ENCODE data around the gene LAMTOR1. TPM values are rescaled to one million over a fixed set of nuclear protein-coding genes. Genes with fewer than 3 reads are reported as not detected.

LAMTOR1 gene
- total RNA-seq, 4 donors from 2014 or later, result 64.5 to 111 (median 101) TPM

DNA sequence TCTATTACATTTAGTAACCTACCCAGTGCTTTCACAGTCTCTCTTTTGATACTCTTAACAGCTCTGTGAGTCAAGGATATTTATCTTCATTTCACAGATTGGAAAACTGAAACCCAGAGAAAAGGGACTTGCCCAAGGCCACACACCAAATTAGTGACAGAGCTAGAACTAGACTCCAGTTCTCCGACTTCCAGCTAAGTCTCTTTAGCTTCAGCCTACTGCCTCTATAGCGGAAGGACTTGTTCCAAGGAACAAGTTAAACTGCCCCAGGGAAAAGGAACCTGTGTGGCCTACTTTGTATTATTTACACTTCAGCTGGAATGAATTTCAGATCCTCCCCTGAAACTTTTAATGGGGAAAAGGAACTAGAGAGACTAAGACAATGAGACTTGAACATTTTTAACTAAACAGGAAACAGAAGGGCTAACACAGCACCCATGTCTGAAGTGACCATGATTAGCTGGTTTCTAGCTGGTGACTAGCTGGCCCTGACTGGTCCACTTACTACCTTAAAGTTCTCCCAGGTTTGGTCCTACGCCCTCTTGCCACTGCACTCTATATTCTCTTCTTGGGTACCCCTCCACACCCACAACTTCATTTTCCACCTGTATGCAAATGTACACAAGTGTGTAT is 21.2 kb downstream of the LAMTOR1 start:
- peak in 1 of 2 donors; percentile 4 for DNase-seq (ENCODE audit: low spot score in 2 of 2)
- WGBS, result 61% methylated on average over 3 of the region's 3 CpGs
- TF ChIP-seq POLR2A (IDR thresholded peaks at IDR 0.05), result no peak

DNA sequence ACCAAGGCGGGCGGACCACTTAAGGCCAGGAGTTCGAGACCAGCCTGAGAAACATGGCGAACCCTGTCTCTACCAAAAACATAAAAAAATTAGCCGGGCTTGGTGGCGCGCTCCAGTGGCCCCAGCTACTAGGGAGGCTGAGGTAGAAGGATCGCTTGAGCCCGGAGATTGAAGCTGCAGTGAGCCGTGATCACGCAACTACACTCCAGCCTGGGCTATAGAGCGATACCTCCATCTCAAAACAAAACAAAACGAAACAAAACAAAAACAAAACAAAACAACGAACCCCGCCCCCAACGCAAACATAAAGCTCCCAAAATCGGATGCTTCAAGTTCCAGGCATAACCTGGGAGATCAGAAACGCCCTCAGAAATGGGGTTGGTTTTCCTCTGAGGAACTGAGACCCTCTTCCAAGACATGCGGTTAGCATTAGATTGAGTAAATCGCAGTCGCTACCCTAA is 21.9 kb downstream of the LAMTOR1 start:
- H3K27me3 ChIP-seq, result no peaks in the 10 kb centered on the region
- H3K36me3 ChIP-seq, result no peaks in the 10 kb centered on the region
- H3K4me3 ChIP-seq, result peak overlapping the region; percentile 66
- 68% methylated on average over 21 of the region's 21 CpGs for WGBS
- DNase-seq (ENCODE audit: low spot score in 2 of 2), result no peak
- no peaks in the 10 kb centered on the region for H3K9me3 ChIP-seq
- TF ChIP-seq, protein P1, sequence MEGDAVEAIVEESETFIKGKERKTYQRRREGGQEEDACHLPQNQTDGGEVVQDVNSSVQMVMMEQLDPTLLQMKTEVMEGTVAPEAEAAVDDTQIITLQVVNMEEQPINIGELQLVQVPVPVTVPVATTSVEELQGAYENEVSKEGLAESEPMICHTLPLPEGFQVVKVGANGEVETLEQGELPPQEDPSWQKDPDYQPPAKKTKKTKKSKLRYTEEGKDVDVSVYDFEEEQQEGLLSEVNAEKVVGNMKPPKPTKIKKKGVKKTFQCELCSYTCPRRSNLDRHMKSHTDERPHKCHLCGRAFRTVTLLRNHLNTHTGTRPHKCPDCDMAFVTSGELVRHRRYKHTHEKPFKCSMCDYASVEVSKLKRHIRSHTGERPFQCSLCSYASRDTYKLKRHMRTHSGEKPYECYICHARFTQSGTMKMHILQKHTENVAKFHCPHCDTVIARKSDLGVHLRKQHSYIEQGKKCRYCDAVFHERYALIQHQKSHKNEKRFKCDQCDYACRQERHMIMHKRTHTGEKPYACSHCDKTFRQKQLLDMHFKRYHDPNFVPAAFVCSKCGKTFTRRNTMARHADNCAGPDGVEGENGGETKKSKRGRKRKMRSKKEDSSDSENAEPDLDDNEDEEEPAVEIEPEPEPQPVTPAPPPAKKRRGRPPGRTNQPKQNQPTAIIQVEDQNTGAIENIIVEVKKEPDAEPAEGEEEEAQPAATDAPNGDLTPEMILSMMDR (IDR thresholded peaks at IDR 0.05), result no peak
- no peak for TF ChIP-seq POLR2A (IDR thresholded peaks at IDR 0.05)
- no peak for TF ChIP-seq EP300 (IDR thresholded peaks at IDR 0.05)
- TF ChIP-seq POLR2AphosphoS5 (IDR thresholded peaks at IDR 0.05), result no peak
- H3K4me1 ChIP-seq, result peaks cover 48% of the 10 kb centered on the region
- peak overlapping the region; percentile 86 for H3K27ac ChIP-seq

More for the DNA sequence above, 21.2 kb downstream of the LAMTOR1 start:
- H3K36me3 ChIP-seq, result no peaks in the 10 kb centered on the region
- H3K27me3 ChIP-seq, result no peaks in the 10 kb centered on the region
- peak overlapping the region; percentile 86 for H3K27ac ChIP-seq
- H3K9me3 ChIP-seq, result no peaks in the 10 kb centered on the region
- H3K4me1 ChIP-seq, result peaks cover 48% of the 10 kb centered on the region
- H3K4me3 ChIP-seq, result no peak overlapping the region

DNA sequence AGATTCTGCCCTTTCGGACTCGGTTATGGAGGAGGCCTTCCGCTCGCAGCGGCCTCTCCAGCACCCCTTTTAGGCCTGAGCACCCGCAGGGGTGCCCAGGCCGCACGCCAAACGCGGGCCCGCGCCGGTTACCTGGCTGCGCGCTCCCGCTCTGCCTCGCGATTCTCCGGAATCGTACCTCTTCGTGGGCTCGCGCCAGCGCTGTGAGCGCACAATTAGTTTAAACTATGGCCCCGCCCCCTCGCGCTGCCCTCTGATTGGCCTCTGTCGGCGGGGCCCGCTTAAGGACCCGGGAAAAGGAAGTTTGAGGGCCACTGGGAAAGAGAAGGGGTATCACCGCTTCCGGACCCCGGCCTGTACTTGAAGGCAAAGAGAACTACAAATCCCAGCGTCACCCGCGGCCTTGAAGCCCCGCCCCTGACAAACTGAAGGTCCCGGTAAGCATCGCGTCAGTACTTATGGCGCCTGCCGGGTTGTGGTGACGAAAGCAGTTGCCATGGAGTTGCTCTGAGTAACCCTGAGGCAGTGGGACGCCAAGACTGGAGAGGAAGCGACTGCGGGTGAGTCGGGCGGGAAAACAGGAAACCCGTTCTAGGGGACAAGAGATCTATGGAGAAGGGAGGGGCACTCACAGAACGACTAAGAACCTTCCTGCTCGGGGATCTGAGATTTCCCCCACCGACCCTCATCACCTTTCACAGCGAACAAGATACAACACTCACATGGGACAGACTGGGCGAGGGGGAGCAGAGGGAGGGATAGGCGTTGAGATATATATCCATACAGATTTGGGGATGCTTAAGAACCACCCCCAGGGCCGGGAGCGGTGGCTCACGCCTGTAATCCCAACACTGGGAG is 22.5 kb downstream of the LAMTOR1 start, which contains the start of the genes LRRC51 and NUMA1:
Gene LRRC51, plus strand, starts transcription at position 525 of the 858 bp plus-strand sequence. CDS start 8,234 bp downstream, outside the sequence.
Gene NUMA1, minus strand, starts transcription at position 217 of the 858 bp plus-strand sequence. CDS start 44,599 bp downstream, outside the sequence.
- Histone ChIP-seq H3K27ac (peak within 1 kb of the TSS; percentile 86), H3K27me3 (no peaks in the 10 kb centered on the region), H3K36me3 (no peaks in the 10 kb centered on the region), H3K4me3 (peak within 1 kb of the TSS; percentile 66), H3K4me1 (peaks cover 48% of the 10 kb centered on the region), H3K9me3 (no peaks in the 10 kb centered on the region)
- under 1% methylated on average over 39 of the region's 60 CpGs for WGBS
- DNase-seq (ENCODE audit: low spot score in 2 of 2), result peak; percentile 100
- TF ChIP-seq POLR2A (IDR thresholded peaks at IDR 0.05) (peak in 1 of 2 donors; percentile 24), POLR2AphosphoS5 (IDR thresholded peaks at IDR 0.05) (peak in 1 of 3 donors; percentile 76), EP300 (IDR thresholded peaks at IDR 0.05) (no peak)

DNA sequence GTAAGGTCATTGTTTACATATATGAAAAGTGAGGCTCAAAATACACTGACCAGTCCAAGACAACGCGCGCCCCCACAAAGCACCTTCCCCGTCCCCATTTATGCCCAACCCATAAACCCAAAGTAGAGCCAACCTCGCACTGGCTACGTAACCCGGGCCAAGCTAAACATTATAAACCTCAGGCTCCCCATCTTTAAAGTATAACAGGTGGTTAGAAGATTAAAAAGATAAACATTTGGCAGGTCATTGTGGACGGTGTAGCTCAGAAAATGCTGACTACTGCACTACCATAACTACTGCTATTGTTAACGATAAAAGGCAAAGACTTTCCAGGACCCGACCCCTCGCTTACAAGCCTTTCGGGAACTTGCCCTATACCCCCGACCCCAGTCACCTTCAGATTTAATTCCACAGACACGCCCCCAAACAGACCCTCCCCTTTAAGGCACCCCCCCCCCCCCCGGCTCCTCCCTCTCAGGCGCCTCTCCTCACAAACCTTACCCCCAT is 23.2 kb downstream of the LAMTOR1 start:
- Histone ChIP-seq H3K4me1 (peaks cover 48% of the 10 kb centered on the region), H3K36me3 (no peaks in the 10 kb centered on the region), H3K27ac (peak overlapping the region; percentile 86), H3K27me3 (no peaks in the 10 kb centered on the region), H3K9me3 (no peaks in the 10 kb centered on the region), H3K4me3 (peak overlapping the region; percentile 66)
- TF ChIP-seq POLR2A (IDR thresholded peaks at IDR 0.05) (no peak), EP300 (IDR thresholded peaks at IDR 0.05) (no peak), POLR2AphosphoS5 (IDR thresholded peaks at IDR 0.05) (no peak)
- TF ChIP-seq, protein P1 (IDR thresholded peaks at IDR 0.05), result no peak
- WGBS, result 3% methylated on average over 16 of the region's 16 CpGs
- DNase-seq (ENCODE audit: low spot score in 2 of 2), result no peak

DNA sequence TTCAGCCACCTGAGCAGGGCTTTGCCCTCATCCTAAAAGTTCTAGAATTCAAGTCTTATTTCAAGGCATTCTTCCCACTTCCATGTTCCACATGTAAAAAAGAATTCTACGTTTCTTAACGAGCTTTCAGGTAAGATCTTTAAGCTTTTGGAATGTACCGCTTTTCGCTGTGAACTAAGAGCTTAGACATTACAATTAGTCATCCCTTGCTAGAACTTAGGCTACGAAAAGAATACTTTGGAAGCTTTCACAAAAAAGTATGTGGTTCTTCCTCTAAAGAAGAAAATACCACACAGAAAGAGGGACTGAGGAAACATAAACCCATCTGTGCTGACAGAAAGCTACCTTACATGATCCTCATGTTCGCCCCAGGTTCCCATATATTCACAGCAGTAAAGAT is 24.6 kb downstream of the LAMTOR1 start:
- no peak for TF ChIP-seq POLR2AphosphoS5 (IDR thresholded peaks at IDR 0.05)
- TF ChIP-seq EP300 (IDR thresholded peaks at IDR 0.05), result no peak
- TF ChIP-seq, protein P1 (IDR thresholded peaks at IDR 0.05), result no peak
- TF ChIP-seq POLR2A (IDR thresholded peaks at IDR 0.05), result no peak
- 68% methylated on average over 6 of the region's 6 CpGs for WGBS
- Histone ChIP-seq H3K27ac (peak overlapping the region; percentile 86), H3K27me3 (no peaks in the 10 kb centered on the region), H3K4me1 (peaks cover 46% of the 10 kb centered on the region), H3K36me3 (no peaks in the 10 kb centered on the region), H3K4me3 (peak overlapping the region; percentile 66), H3K9me3 (no peaks in the 10 kb centered on the region)
- no peak for DNase-seq (ENCODE audit: low spot score in 2 of 2)

All from suprapubic skin (tissue), 4 donors.